Adipose tissue (tissue), 3 donors: ENCODE measurements around the gene SYNJ2. TPM values are rescaled to one million over a fixed set of nuclear protein-coding genes. Genes with fewer than 3 reads are reported as not detected.

Source experiments
- H3K27ac ChIP-seq: one replicate; pipeline ENCODE4 v1.5.1; 2013; ENCODE audit warnings: low read depth, low read length
- WGBS, 3 donors: extraction: QIAGEN DNeasy Blood & Tissue Kit; methylation state at CpG; one replicate each; pipeline ENCODE4 v1.1.7; 2013; 5-methylcytosine and 5-hydroxymethylcytosine counted together
- polyA plus RNA-seq, 3 donors: library from polyadenylated mRNA; stranded (reverse); fragments of 200-250 nt; gene quantifications; one replicate each; pipeline ENCODE4 v1.2.3, GENCODE V29; 2013
- donor health status: healthy with polysubstance abuse.
- donor health status: Bipolar disorder and iron deficiency.
- donor health status: healthy.

SYNJ2 gene
- polyA plus RNA-seq, 3 donors, result 2.6 to 6.0 (median 3.8) TPM

DNA sequence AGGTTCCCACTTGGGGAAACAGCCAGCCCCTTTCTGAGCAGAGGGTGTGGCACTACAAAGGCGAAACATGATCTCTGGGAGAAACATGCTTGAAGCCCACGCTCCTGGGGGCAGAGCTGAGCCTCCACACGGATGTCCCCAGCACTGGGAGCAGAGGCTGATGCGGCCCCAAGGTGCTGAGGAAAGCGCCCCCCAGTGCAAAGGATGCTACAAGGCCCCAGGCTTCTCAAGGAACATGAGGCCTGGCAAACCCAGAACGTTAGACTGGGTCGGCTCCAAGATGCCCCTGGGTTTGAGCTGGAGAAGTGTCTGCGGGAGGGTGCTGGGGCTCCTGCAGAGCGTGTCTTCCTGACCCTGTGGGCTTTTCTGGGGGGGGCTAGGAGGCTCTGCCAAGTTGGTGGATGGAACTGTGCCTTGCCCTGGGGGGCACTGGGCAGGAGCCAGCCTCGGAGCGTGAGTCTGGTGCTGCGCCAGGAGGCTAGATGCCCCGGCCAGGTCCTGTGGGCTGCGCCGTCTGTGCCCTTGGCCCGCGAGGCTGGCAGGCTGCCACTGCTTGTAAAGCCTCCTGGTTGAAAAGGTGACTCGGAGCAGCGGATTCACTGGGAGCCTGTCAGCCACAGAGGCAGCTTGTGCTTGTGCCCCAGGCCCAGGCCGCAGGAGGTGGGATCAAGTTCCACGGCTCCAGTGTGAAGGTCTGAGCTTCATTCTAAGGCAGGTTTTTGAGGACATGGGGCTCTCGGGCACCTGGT lies 8.1 kb downstream of the SYNJ2 start:
- H3K27ac ChIP-seq, result no peak overlapping the region
- WGBS, 3 donors, result 42 to 63% (median 57%) methylated on average over 21 to 22 of the region's 22 CpGs

GRCh38 chr6:157990321-157991066 lies 8.8 kb downstream of the SYNJ2 start:
- 66 to 72% (median 67%) methylated on average over 15 of the region's 15 CpGs for WGBS, 3 donors

DNA sequence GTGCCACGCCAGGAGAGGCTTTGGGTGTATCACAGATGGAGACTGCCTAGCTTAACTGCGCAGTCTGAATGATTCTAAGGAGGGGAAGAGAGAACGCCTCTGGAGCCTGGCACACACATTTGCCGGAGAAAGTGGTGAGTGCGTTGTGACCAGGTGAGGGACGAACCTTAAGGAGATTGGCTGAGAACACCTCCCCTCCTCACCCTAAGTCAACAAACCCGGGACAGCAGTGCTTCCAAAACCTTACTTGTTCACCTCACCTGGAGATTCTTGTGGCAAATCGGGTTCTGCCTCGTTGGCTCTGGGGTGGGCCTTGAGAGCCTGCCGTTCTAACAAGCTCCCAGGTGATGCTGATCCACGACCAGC lies 9.4 kb downstream of the SYNJ2 start:
- H3K27ac ChIP-seq, result no peak overlapping the region
- 54 to 96% (median 94%) methylated on average over 11 of the region's 11 CpGs for WGBS, 3 donors

More at GRCh38 chr6:157990321-157991066, 8.8 kb downstream of the SYNJ2 start:
- H3K27ac ChIP-seq, result no peak overlapping the region

GRCh38 chr6:157993076-157993475 lies 11.4 kb downstream of the SYNJ2 start:
- 67 to 70% (median 69%) methylated on average over 3 of the region's 3 CpGs for WGBS, 3 donors

GRCh38 chr6:157994125-157994795 lies 12.6 kb downstream of the SYNJ2 start:
- no peak overlapping the region for H3K27ac ChIP-seq
- 77 to 96% (median 95%) methylated on average over 7 of the region's 7 CpGs for WGBS, 3 donors

More at GRCh38 chr6:157993076-157993475, 11.4 kb downstream of the SYNJ2 start:
- H3K27ac ChIP-seq, result no peak overlapping the region

GRCh38 chr6:157995458-157995857 lies 13.8 kb downstream of the SYNJ2 start:
- H3K27ac ChIP-seq, result no peak overlapping the region
- WGBS, 3 donors, result 83 to 99% (median 97%) methylated on average over 12 of the region's 12 CpGs

GRCh38 chr6:157996201-157996712 lies 14.6 kb downstream of the SYNJ2 start:
- WGBS, 3 donors, result 87 to 95% (median 88%) methylated on average over 7 of the region's 7 CpGs
- H3K27ac ChIP-seq, result no peak overlapping the region

DNA sequence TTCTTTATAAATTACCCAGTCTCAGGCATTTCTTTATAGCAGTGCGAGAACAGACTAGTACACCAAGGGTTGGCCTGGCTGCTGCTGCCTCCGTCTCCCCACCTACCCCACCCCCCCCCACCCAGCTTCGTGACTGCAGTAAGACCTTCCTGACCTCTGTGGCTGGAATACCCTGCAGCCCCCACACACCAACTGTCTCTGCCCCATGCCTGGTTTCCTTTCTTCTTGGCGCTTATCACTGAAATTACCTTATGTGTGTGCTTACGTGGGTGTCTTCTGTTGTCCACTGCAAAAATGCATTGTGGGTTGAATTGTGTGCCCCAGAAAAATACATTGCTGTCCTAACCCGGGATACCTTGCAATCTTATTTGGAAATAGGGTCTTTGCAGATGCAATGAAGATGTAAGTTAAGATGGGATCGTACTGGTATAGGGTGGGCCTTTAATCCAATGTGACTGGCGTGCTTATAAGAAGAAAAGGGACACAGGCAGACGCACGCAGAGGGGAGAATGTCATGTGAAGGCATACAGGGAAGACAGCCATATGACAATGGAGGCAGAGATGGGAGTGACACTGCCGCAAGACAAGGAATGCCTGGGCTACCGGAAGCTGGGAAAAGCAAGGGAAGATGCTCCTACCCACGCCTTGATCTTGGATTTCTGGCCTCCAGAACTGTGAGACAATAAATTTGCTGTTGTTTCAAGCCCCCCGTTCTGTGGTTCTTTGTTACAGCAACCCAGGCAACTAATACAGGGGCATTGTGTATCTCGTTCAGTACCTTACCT lies 15.4 kb downstream of the SYNJ2 start:
- H3K27ac ChIP-seq, result no peak overlapping the region
- WGBS, 3 donors, result 93 to 95% (median 94%) methylated on average over 15 of the region's 15 CpGs

DNA sequence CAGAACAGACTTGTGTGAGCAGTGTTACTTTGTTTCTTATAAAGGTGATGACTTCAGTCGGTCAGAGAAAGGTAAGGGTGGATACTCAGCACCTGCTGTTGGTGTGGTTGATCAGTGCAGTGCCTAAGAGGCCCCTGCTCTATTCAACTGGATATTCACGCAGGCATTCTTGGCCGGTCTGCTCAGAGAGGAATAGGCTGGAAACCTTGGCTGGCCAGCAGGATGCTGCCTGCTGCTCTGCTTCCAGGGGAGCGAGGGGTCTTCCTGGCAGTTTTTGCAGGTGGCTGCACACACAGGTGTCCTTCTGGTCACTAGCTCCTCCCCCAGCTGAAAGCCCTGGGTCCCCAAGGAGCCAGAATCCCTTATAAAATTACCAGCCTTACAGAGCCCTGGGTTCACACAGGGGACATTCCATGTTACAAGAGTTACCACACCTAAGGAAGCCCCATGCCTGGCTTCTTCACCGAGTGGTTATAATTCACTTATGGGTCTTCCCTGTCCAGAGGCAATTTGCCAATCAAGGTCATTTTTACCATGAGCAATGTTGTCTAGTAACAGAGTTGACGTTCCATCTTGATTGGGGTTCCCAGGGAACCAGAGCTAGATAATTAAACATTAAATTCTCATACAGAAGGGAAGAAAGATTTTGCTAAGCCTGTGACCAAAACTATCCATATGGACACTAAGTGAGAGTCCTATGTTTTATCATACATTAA lies 16.4 kb downstream of the SYNJ2 start:
- 63 to 94% (median 93%) methylated on average over 6 of the region's 6 CpGs for WGBS, 3 donors
- H3K27ac ChIP-seq, result no peak overlapping the region

GRCh38 chr6:157998707-157999167 lies 17.1 kb downstream of the SYNJ2 start:
- no peak overlapping the region for H3K27ac ChIP-seq
- WGBS, 3 donors, result 89 to 97% (median 93%) methylated on average over 7 of the region's 7 CpGs

DNA sequence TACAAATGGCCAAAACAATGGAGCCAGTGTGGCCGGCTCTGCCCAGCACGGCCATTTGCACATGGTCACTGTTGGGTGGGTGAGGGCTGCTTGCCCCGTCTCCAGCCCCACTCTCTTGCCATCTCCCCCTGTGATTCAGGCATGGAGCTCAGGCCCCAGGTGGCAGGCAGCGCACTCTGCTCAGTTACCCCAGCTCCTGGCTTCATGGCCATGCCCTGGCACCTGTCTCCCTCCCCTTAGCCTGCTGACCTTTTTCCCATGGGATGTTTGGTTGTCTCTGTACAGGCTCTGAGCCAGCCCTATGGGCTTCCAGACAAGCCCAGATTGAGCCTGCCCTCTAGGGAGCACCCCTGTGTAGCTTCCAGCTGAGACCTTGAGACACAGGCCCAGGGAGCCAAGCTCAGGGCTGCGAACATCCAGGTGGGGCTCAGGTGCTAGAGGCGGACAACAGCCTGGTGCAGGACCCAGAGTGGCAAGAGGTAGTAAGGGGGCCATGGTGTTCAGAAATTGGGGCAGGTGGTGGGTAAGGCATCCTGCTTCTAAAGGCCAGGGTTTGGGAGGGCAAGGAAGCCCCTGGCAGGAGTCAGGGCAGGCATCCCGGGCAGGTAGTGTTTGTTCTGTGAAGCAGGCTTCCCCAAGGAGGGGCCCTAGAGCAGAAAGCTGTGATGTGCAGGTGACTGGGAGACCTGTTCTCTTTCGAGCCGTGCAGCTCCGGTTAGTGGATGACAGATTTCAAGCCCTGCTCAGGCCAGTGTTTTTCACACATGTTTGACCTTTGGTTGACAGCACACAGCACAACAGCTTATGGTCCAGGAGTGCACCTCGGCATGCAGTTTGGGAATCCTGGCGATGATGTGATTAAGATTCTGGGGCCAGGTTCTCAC lies 17.7 kb downstream of the SYNJ2 start:
- 43 to 97% (median 95%) methylated on average over 12 of the region's 12 CpGs for WGBS, 3 donors
- no peak overlapping the region for H3K27ac ChIP-seq

DNA sequence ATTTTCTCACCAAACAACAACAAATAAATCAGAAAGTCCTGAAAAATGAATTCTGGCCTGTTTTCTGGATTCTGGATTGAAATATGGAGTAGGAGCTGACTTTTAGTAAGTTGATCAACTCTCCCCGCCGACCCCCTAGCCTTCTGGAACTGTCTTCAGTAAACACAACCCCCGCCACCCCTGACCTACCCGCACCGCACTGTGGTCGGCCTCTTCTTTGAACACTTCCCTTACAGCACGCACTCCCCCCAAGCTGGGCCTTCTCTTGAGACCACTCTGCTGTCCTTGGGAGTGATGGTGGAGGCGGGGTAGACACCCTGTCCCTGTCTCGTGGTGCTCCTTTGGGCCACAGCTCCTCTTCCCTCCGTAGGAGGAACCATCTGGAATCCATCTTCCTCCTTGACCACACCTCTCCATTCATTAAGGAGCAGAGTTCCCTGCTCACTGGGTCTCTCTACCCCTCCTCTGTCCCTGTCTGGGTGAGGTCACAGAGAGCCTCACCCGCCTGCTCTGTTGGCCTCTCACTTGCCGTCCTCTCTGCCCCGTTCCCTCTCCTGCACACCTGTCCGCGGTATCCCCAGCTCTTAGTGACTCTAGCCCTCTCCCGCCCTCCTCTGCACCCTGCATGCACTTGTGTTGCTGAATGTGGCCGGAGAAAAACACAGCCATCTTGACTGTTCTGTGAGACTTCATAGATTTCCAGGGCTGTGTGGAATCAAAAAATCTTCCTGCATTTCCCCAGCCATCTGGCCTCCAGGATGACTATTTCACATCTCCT lies 19.1 kb downstream of the SYNJ2 start:
- H3K27ac ChIP-seq, result no peak overlapping the region
- WGBS, 3 donors, result 86 to 94% (median 89%) methylated on average over 17 of the region's 17 CpGs

DNA sequence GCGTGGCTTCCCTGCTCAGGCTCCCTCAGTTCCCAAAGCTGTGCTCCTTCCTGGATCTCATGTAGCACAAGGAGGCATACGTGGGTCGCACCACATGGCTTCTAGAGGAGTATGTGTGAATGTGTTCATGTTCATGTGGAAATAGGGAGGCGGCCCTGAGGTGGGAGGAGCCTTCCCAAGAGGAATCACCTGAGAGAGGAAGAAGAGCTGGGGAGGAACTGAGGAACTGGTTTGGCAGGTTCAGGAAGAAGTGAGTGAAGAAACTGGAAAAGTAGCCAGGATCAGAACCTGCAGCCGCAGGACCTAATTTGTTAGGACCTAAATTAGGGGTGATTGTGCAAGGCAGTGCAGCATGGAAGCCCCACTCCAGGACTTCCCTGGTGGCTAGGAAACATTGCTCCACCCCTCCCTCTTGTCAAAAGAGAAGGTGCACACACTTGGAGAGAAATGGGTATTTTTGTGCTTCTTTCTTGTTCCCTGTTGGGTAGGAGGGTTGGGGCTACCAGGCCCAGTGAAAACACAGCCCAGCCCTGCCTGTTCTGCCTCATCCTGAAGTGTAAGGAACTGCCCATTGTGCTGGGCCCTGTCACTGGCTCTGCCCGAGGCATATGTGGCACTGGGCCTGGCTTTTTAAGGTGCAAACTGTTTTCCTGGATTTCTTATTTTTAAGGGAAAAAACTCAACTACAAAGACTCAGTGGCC lies 20.7 kb downstream of the SYNJ2 start:
- 81 to 87% (median 83%) methylated on average over 6 of the region's 6 CpGs for WGBS, 3 donors
- no peak overlapping the region for H3K27ac ChIP-seq

DNA sequence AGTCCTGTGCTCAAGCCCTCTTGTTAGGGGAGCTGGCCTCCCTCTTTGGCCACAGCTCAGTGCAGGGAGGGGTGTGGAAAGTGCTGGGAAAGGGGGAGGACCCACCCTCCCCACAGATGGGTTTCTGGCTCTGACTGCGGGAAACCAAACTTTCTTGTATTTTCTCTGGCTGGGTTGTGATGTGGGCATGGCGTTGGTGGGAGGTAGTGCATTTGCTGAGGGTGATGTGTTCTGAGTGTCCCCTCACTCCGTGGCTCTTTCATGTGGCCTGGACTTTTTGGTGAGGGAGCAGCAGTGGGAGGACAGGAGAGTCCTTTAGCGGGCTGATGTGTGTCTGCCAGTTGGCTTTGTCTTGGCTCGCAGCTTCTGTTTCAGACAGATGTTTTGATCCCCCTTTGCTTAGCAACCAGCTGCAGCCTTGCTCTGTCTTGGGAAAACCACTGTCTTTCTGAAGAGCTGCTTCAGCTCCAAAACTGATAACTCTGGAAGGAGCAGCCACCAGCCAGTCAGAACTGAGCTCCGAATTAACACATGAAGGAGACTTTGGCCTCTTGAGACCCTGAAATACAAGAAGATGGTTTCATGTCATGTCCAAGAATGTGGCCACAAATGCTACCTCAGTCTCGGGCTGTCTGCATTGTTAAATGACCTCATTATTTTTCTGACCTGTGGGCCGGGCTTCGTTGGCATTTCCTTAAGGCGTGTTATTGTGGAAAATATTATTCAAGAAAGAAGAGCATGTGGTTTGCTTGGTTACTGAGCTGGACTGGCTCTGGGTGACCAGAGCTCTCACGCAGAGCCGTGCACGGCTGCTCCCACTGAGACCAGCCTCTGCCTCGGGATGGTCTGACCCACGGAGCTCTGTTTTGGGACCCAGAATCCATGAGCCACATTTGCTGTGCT lies 21.5 kb downstream of the SYNJ2 start:
- no peak overlapping the region for H3K27ac ChIP-seq
- 39 to 63% (median 42%) methylated on average over 15 of the region's 15 CpGs for WGBS, 3 donors
